T47D (cell line): Measurements from ENCODE around the gene RALGAPA2.
A peak's percentile ranks its signal among the peaks of the same experiment; 100 is the strongest.

Experiments used
- DNase-seq, 2 experiments: peaks; one replicate each; pipeline versions ENCODE4 v3.0.0 to v3.0.0-alpha.2; 2011 to 2012; ENCODE audit warnings: low read depth in 1 of 2, low spot score in 1 of 2
- JUND ChIP-seq: IDR thresholded peaks from 2 replicates; pipeline ENCODE4 v1.6.1; 2012; ENCODE audit warnings: low read depth
- in situ Hi-C: cut with HindIII; loops from 2 replicates; pipeline ENCODE4 v1.10.0; 2016; ENCODE audit warnings: low sequenced_read_pairs, low pct_unique_long_range_greater_than_20kb

The RALGAPA2 gene

GRCh38 chr20:20566516-20566915 is 145.9 kb downstream of the RALGAPA2 start:
- TF ChIP-seq JUND, result no peak
- no peak for DNase-seq
- in situ Hi-C loops, result no loop called here

GRCh38 chr20:20564279-20564678 is 148.2 kb downstream of the RALGAPA2 start:
- no peak for TF ChIP-seq JUND
- in situ Hi-C loops, result no loop called here
- DNase-seq, result no peak

- no peak for DNase-seq
- in situ Hi-C loops, result no loop called here
- TF ChIP-seq JUND, result no peak
Measured at GRCh38 chr20:20562507-20562906, 149.9 kb downstream of the RALGAPA2 start.

- no peak for TF ChIP-seq JUND
- DNase-seq, result no peak
- in situ Hi-C loops, result no loop called here
Measured at GRCh38 chr20:20561841-20562240, 150.6 kb downstream of the RALGAPA2 start.

- in situ Hi-C loops, result no loop called here
- no peak for TF ChIP-seq JUND
- DNase-seq, result no peak
Measured at GRCh38 chr20:20561172-20561571, 151.3 kb downstream of the RALGAPA2 start.

- peak in 1 of 2 experiments; percentile 54 for DNase-seq
- in situ Hi-C loops, result no loop called here
- TF ChIP-seq JUND, result peak; percentile 83
Measured at GRCh38 chr20:20557406-20557805, 155.0 kb downstream of the RALGAPA2 start.

GRCh38 chr20:20555838-20556237 is 156.6 kb downstream of the RALGAPA2 start:
- in situ Hi-C loops, result no loop called here
- TF ChIP-seq JUND, result peak; percentile 58; the same call in 1 of the 2 replicates
- peak in 1 of 2 experiments; percentile 69 for DNase-seq

GRCh38 chr20:20554951-20555350 is 157.5 kb downstream of the RALGAPA2 start:
- DNase-seq, result no peak
- in situ Hi-C loops, result no loop called here
- no peak for TF ChIP-seq JUND

- DNase-seq, result no peak
- no peak for TF ChIP-seq JUND
- in situ Hi-C loops, result no loop called here
Measured at GRCh38 chr20:20553541-20553940, 158.9 kb downstream of the RALGAPA2 start.

GRCh38 chr20:20552076-20552475 is 160.4 kb downstream of the RALGAPA2 start:
- in situ Hi-C loops, result no loop called here
- TF ChIP-seq JUND, result no peak
- DNase-seq, result no peak

GRCh38 chr20:20551409-20551808 is 161.0 kb downstream of the RALGAPA2 start:
- in situ Hi-C loops, result no loop called here
- no peak for TF ChIP-seq JUND

GRCh38 chr20:20549704-20550103 is 162.7 kb downstream of the RALGAPA2 start:
- in situ Hi-C loops, result no loop called here

More at GRCh38 chr20:20551409-20551808, 161.0 kb downstream of the RALGAPA2 start:
- DNase-seq, result no peak

GRCh38 chr20:20549267-20549612 is 163.2 kb downstream of the RALGAPA2 start:
- no peak for DNase-seq
- in situ Hi-C loops, result no loop called here
- no peak for TF ChIP-seq JUND

More at GRCh38 chr20:20549704-20550103, 162.7 kb downstream of the RALGAPA2 start:
- peak; percentile 5 to 79 for DNase-seq
- peak; percentile 66; the same call in 1 of the 2 replicates for TF ChIP-seq JUND

- peak; percentile 80 for TF ChIP-seq JUND
- in situ Hi-C loops, result no loop called here
- peak in 1 of 2 experiments; percentile 75 for DNase-seq
Measured at GRCh38 chr20:20548527-20549266, 163.7 kb downstream of the RALGAPA2 start.
